ENCODE data around the gene NTRK1. TPM values are rescaled to one million over a fixed set of nuclear protein-coding genes. Genes with fewer than 3 reads are reported as not detected.

Gene NTRK1
- polyA plus RNA-seq (ENCODE audit: low read depth in 6 of 6) = not detected

- peak within 1 kb of the TSS; percentile 51 to 88 (median 78) for H3K4me3 Mint-ChIP-seq
- H3K27ac Mint-ChIP-seq = no peak within 1 kb of the TSS
- H3K4me1 Mint-ChIP-seq = peaks cover 12 to 15% (median 15%) of the 10 kb centered on the region in 3 donors
- no peaks in the 10 kb centered on the region for H3K36me3 Mint-ChIP-seq
- peak; percentile 15 for DNase-seq
- peak; percentile 79 to 81 for ATAC-seq (ENCODE audit: low read depth in 2 of 2)
- H3K9me3 Mint-ChIP-seq = no peaks in the 10 kb centered on the region
- peaks cover 55 to 82% (median 82%) of the 10 kb centered on the region in 3 donors for H3K27me3 Mint-ChIP-seq
These were observed at the start of gene NTRK1 for GRCh38 chr1:156860628-156861423. NTRK1 (plus strand) TSS chr1:156860865; CDS start chr1:156860935, 70 bp downstream.

GRCh38 chr1:156811168-156811567 is 49.5 kb upstream of the NTRK1 start:
- Mint-ChIP-seq H3K4me1 (peaks cover 21 to 27% (median 22%) of the 10 kb centered on the region in 3 donors), H3K27me3 (peaks cover 4 to 33% (median 18%) of the 10 kb centered on the region in 3 donors), H3K27ac (no peak overlapping the region), H3K36me3 (no peaks in the 10 kb centered on the region), H3K9me3 (peaks cover 0 to 2% (median 0%) of the 10 kb centered on the region in 7 donors), H3K4me3 (no peak overlapping the region)
- DNase-seq = no peak
- no peak for ATAC-seq (ENCODE audit: low read depth in 2 of 2)

- Mint-ChIP-seq H3K36me3 (no peaks in the 10 kb centered on the region), H3K27me3 (peaks cover 4 to 33% (median 18%) of the 10 kb centered on the region in 3 donors), H3K9me3 (peaks cover 0 to 2% (median 0%) of the 10 kb centered on the region in 7 donors), H3K4me1 (peaks cover 31 to 35% (median 32%) of the 10 kb centered on the region in 3 donors), H3K27ac (no peak overlapping the region), H3K4me3 (peak overlapping the region in 6 of 8 donors; percentile 1 to 87 (median 54))
- no peak for ATAC-seq (ENCODE audit: low read depth in 2 of 2)
- no peak for DNase-seq
These were observed 48.2 kb upstream of the NTRK1 start for GRCh38 chr1:156812293-156812990.

GRCh38 chr1:156813298-156813697 is 47.4 kb upstream of the NTRK1 start:
- peak overlapping the region in 3 of 6 donors; percentile 3 to 78 (median 19) for H3K27ac Mint-ChIP-seq
- H3K27me3 Mint-ChIP-seq = peaks cover 4 to 33% (median 18%) of the 10 kb centered on the region in 3 donors
- H3K4me3 Mint-ChIP-seq = peak overlapping the region; percentile 7 to 93 (median 84)
- peaks cover 30 to 33% (median 31%) of the 10 kb centered on the region in 3 donors for H3K4me1 Mint-ChIP-seq
- no peaks in the 10 kb centered on the region for H3K36me3 Mint-ChIP-seq
- no peaks in the 10 kb centered on the region for H3K9me3 Mint-ChIP-seq
- DNase-seq (no peak), ATAC-seq (ENCODE audit: low read depth in 2 of 2) (no peak)

GRCh38 chr1:156813750-156814570 is 46.7 kb upstream of the NTRK1 start:
- Mint-ChIP-seq H3K4me3 (peak overlapping the region; percentile 7 to 93 (median 84)), H3K27ac (peak overlapping the region in 2 of 6 donors; percentile 3 to 56), H3K9me3 (no peaks in the 10 kb centered on the region), H3K36me3 (no peaks in the 10 kb centered on the region), H3K4me1 (peaks cover 30 to 33% (median 31%) of the 10 kb centered on the region in 3 donors), H3K27me3 (peaks cover 4 to 33% (median 18%) of the 10 kb centered on the region in 3 donors)
- DNase-seq (peak; percentile 46), ATAC-seq (ENCODE audit: low read depth in 2 of 2) (peak; percentile 47 to 52)

GRCh38 chr1:156814571-156815260 is 45.9 kb upstream of the NTRK1 start:
- Mint-ChIP-seq H3K36me3 (no peaks in the 10 kb centered on the region), H3K27ac (peak overlapping the region in 2 of 6 donors; percentile 68 to 91), H3K9me3 (no peaks in the 10 kb centered on the region), H3K4me3 (peak overlapping the region in 7 of 8 donors; percentile 27 to 89 (median 80)), H3K4me1 (peaks cover 30 to 33% (median 31%) of the 10 kb centered on the region in 3 donors), H3K27me3 (peaks cover 4 to 33% (median 18%) of the 10 kb centered on the region in 3 donors)
- no peak for DNase-seq
- no peak for ATAC-seq (ENCODE audit: low read depth in 2 of 2)

- Mint-ChIP-seq H3K27me3 (peaks cover 5 to 34% (median 18%) of the 10 kb centered on the region in 3 donors), H3K4me3 (peak overlapping the region in 6 of 8 donors; percentile 27 to 78 (median 52)), H3K27ac (peak overlapping the region in 1 of 6 donors; percentile 91), H3K9me3 (no peaks in the 10 kb centered on the region), H3K4me1 (peaks cover 30 to 33% (median 31%) of the 10 kb centered on the region in 3 donors), H3K36me3 (no peaks in the 10 kb centered on the region)
- DNase-seq = no peak
- ATAC-seq (ENCODE audit: low read depth in 2 of 2) = no peak
These were observed 45.3 kb upstream of the NTRK1 start for GRCh38 chr1:156815307-156815826.

- peaks cover 10 to 38% (median 20%) of the 10 kb centered on the region in 3 donors for H3K27me3 Mint-ChIP-seq
- DNase-seq (no peak), ATAC-seq (ENCODE audit: low read depth in 2 of 2) (no peak)
- no peaks in the 10 kb centered on the region for H3K36me3 Mint-ChIP-seq
- H3K9me3 Mint-ChIP-seq = peaks cover 0 to 4% (median 0%) of the 10 kb centered on the region in 7 donors
- H3K4me1 Mint-ChIP-seq = peaks cover 30 to 33% (median 31%) of the 10 kb centered on the region in 3 donors
- peak overlapping the region; percentile 4 to 91 (median 56) for H3K27ac Mint-ChIP-seq
- H3K4me3 Mint-ChIP-seq = peak overlapping the region in 6 of 8 donors; percentile 5 to 85 (median 52)
These were observed 44.7 kb upstream of the NTRK1 start for GRCh38 chr1:156815961-156816422.

- Mint-ChIP-seq H3K4me3 (peak within 1 kb of the TSS; percentile 3 to 85 (median 69)), H3K9me3 (peaks cover 0 to 4% (median 0%) of the 10 kb centered on the region in 7 donors), H3K36me3 (no peaks in the 10 kb centered on the region), H3K27me3 (peaks cover 13 to 39% (median 20%) of the 10 kb centered on the region in 3 donors), H3K27ac (peak within 1 kb of the TSS; percentile 55 to 97 (median 88)), H3K4me1 (peaks cover 30 to 33% (median 31%) of the 10 kb centered on the region in 3 donors)
- ATAC-seq (ENCODE audit: low read depth in 2 of 2) (peak; percentile 85 to 91), DNase-seq (peak; percentile 69)
These were observed 43.9 kb upstream of the NTRK1 start, which contains the start of gene SH2D2A for GRCh38 chr1:156816561-156817328. SH2D2A (minus strand) TSS chr1:156816848; CDS start chr1:156816708, 140 bp downstream.

GRCh38 chr1:156821801-156822200 is 38.9 kb upstream of the NTRK1 start:
- H3K27me3 Mint-ChIP-seq = peaks cover 24 to 32% (median 25%) of the 10 kb centered on the region in 3 donors
- H3K4me3 Mint-ChIP-seq = no peak overlapping the region
- peaks cover 0 to 4% (median 0%) of the 10 kb centered on the region in 7 donors for H3K9me3 Mint-ChIP-seq
- H3K36me3 Mint-ChIP-seq = no peaks in the 10 kb centered on the region
- ATAC-seq (ENCODE audit: low read depth in 2 of 2) = no peak
- H3K4me1 Mint-ChIP-seq = peaks cover 4% of the 10 kb centered on the region in 3 donors
- peak overlapping the region in 1 of 6 donors; percentile 17 for H3K27ac Mint-ChIP-seq
- no peak for DNase-seq

- H3K27ac Mint-ChIP-seq = no peak overlapping the region
- H3K27me3 Mint-ChIP-seq = peaks cover 24 to 32% (median 25%) of the 10 kb centered on the region in 3 donors
- DNase-seq = no peak
- no peak overlapping the region for H3K4me3 Mint-ChIP-seq
- peaks cover 0 to 4% (median 0%) of the 10 kb centered on the region in 7 donors for H3K9me3 Mint-ChIP-seq
- no peaks in the 10 kb centered on the region for H3K4me1 Mint-ChIP-seq
- no peaks in the 10 kb centered on the region for H3K36me3 Mint-ChIP-seq
- ATAC-seq (ENCODE audit: low read depth in 2 of 2) = no peak
These were observed 38.0 kb upstream of the NTRK1 start for GRCh38 chr1:156822680-156823079.

Measured in naive B cell (primary cell).